Stimulated activated CD8-positive, alpha-beta memory T cell treated with anti-CD3 and anti-CD28 coated beads, Interleukin-12 subunit alpha, Interleukin-12 subunit beta, amount 100 ng/mL, for 4 hours (primary cell): ENCODE measurements around the gene SIK1.
"Not testable (repeated sequence)": the region's sequence is repeated elsewhere in the genome, so short reads cannot be mapped to it uniquely, and the experiment has no call there.

ENCODE experiments used
- DNase-seq: peaks from one replicate; pipeline ENCODE4 v3.0.0-alpha.2; 2020; ENCODE audit warnings: low read depth

The SIK1 gene

GRCh38 chr21:43396788-43397438 lies 30.0 kb downstream of the SIK1 start:
- not testable (repeated sequence) for DNase-seq

- not testable (repeated sequence) for DNase-seq
These were observed 43.6 kb downstream of the SIK1 start for GRCh38 chr21:43383351-43383750.

- DNase-seq, result not testable (repeated sequence)
These were observed 44.0 kb downstream of the SIK1 start for GRCh38 chr21:43382902-43383301.

- not testable (repeated sequence) for DNase-seq
These were observed 45.9 kb downstream of the SIK1 start for GRCh38 chr21:43380852-43381533.

GRCh38 chr21:43380337-43380736 lies 46.6 kb downstream of the SIK1 start:
- DNase-seq, result not testable (repeated sequence)

GRCh38 chr21:43379626-43380122 lies 47.3 kb downstream of the SIK1 start:
- not testable (repeated sequence) for DNase-seq

- DNase-seq, result no peak
These were observed 50.5 kb downstream of the SIK1 start for GRCh38 chr21:43376478-43376882.

GRCh38 chr21:43375837-43376477 lies 51.0 kb downstream of the SIK1 start:
- no peak for DNase-seq

GRCh38 chr21:43375006-43375836 lies 51.7 kb downstream of the SIK1 start:
- DNase-seq, result no peak

- no peak for DNase-seq
These were observed 52.6 kb downstream of the SIK1 start for GRCh38 chr21:43374228-43374885.

GRCh38 chr21:43373362-43374227 lies 53.3 kb downstream of the SIK1 start:
- no peak for DNase-seq

- no peak for DNase-seq
These were observed 54.1 kb downstream of the SIK1 start for GRCh38 chr21:43372663-43373361.

- DNase-seq, result no peak
These were observed 55.1 kb downstream of the SIK1 start for GRCh38 chr21:43371786-43372185.

GRCh38 chr21:43370888-43371570 lies 55.9 kb downstream of the SIK1 start:
- no peak for DNase-seq

- no peak for DNase-seq
These were observed 56.8 kb downstream of the SIK1 start for GRCh38 chr21:43370091-43370658.

- no peak for DNase-seq
These were observed 57.3 kb downstream of the SIK1 start for GRCh38 chr21:43369596-43370090.

GRCh38 chr21:43369124-43369523 lies 57.8 kb downstream of the SIK1 start:
- DNase-seq, result no peak

- DNase-seq, result no peak
These were observed 58.2 kb downstream of the SIK1 start for GRCh38 chr21:43368685-43369084.

- DNase-seq, result no peak
These were observed 59.1 kb downstream of the SIK1 start for GRCh38 chr21:43367859-43368258.
